HepG2 (cell line): ENCODE results near the gene CSNK2B. TPM values are rescaled to one million over a fixed set of nuclear protein-coding genes. Genes with fewer than 3 reads are reported as not detected.
A peak's percentile ranks its signal among the peaks of the same experiment; 100 is the strongest.

Source experiments
- BRCA1 ChIP-seq: sonication (generic); formaldehyde crosslinking; IDR thresholded peaks from 2 replicates; pipeline ENCODE4 v1.4.0; 2020; ENCODE audit warnings: missing genetic modification reagents
- DRAP1 ChIP-seq: IDR thresholded peaks from 2 replicates; pipeline ENCODE4 v1.6.1; 2016; ENCODE audit warnings: missing genetic modification reagents, missing compliant biosample characterization
- KAT8 ChIP-seq: IDR thresholded peaks from 2 replicates; pipeline ENCODE4 v1.6.1; 2016; ENCODE audit warnings: missing genetic modification reagents, missing compliant biosample characterization
- MEF2D ChIP-seq: sonication (generic); formaldehyde crosslinking; IDR thresholded peaks from 2 replicates; pipeline ENCODE4 v1.5.1; 2020; ENCODE audit warnings: mild to moderate bottlenecking, missing genetic modification reagents
- PAWR ChIP-seq: sonication (generic); formaldehyde crosslinking; IDR thresholded peaks from 2 replicates; pipeline ENCODE4 v1.4.0; 2020; ENCODE audit warnings: missing genetic modification reagents, mild to moderate bottlenecking, borderline replicate concordance
- POLR2AphosphoS5 ChIP-seq: IDR thresholded peaks from 2 replicates; pipeline ENCODE4 v1.6.1; 2012; ENCODE audit warnings: low read depth, low read length
- RAD51 ChIP-seq: fragments of 450-650 bp; IDR thresholded peaks from 2 replicates; pipeline ENCODE4 v1.6.1; 2016; ENCODE audit warnings: borderline replicate concordance
- RFXAP ChIP-seq: sonication (generic); formaldehyde crosslinking; IDR thresholded peaks from 2 replicates; pipeline ENCODE4 v1.4.0; 2020; ENCODE audit warnings: missing genetic modification reagents, borderline replicate concordance
- RXRA ChIP-seq: sonication (generic); formaldehyde crosslinking; IDR thresholded peaks from 2 replicates; pipeline ENCODE4 v1.5.1; 2020; ENCODE audit warnings: missing genetic modification reagents
- SIN3A ChIP-seq: IDR thresholded peaks from 2 replicates; pipeline ENCODE4 v1.6.1; 2011; ENCODE audit warnings: low read depth, mild to moderate bottlenecking, control low read depth, low read length, borderline replicate concordance
- SNAPC5 ChIP-seq: sonication (generic); formaldehyde crosslinking; IDR thresholded peaks from 2 replicates; pipeline ENCODE4 v1.8.1; 2023; ENCODE audit warnings: mild to moderate bottlenecking, missing genetic modification reagents, borderline replicate concordance
- XRCC5 ChIP-seq: fragments of 200-400 bp; formaldehyde crosslinking; optimal IDR thresholded peaks from 2 replicates; pipeline ENCODE3; 2017; ENCODE audit warnings: mild to moderate bottlenecking, low read length
- ZBTB14 ChIP-seq: sonication (generic); formaldehyde crosslinking; IDR thresholded peaks from 2 replicates; pipeline ENCODE4 v1.4.0; 2020; ENCODE audit warnings: missing genetic modification reagents
- ZBTB33 ChIP-seq: sonication (generic); formaldehyde crosslinking; IDR thresholded peaks from 2 replicates; pipeline ENCODE4 v1.4.0; 2020; ENCODE audit warnings: missing genetic modification reagents
- ZNF264 ChIP-seq: sonication (generic); formaldehyde crosslinking; IDR thresholded peaks from 2 replicates; pipeline ENCODE4 v1.4.0; 2020; ENCODE audit warnings: missing genetic modification reagents
- ZNF362 ChIP-seq: sonication (generic); formaldehyde crosslinking; IDR thresholded peaks from 2 replicates; pipeline ENCODE4 v1.4.0; 2020; ENCODE audit warnings: missing genetic modification reagents, mild to moderate bottlenecking, borderline replicate concordance
- ZNF572 ChIP-seq: sonication (generic); formaldehyde crosslinking; IDR thresholded peaks from 2 replicates; pipeline ENCODE4 v1.5.1; 2020; ENCODE audit warnings: mild to moderate bottlenecking, missing genetic modification reagents
- ZNF772 ChIP-seq: sonication (generic); formaldehyde crosslinking; IDR thresholded peaks from 2 replicates; pipeline ENCODE4 v1.5.0; 2020; ENCODE audit warnings: mild to moderate bottlenecking, missing genetic modification reagents
- ZNF775 ChIP-seq: sonication (generic); formaldehyde crosslinking; IDR thresholded peaks from 2 replicates; pipeline ENCODE4 v1.4.0; 2020; ENCODE audit warnings: missing genetic modification reagents, mild to moderate bottlenecking, moderate library complexity, borderline replicate concordance
- ZNF788 ChIP-seq: sonication (generic); formaldehyde crosslinking; IDR thresholded peaks from 2 replicates; pipeline ENCODE4 v1.5.0; 2020; ENCODE audit warnings: mild to moderate bottlenecking, missing genetic modification reagents, borderline replicate concordance
- ZNF879 ChIP-seq: sonication (generic); formaldehyde crosslinking; IDR thresholded peaks from 2 replicates; pipeline ENCODE4 v1.8.1; 2023; ENCODE audit warnings: missing genetic modification reagents
- ZSCAN21 ChIP-seq: sonication (generic); formaldehyde crosslinking; IDR thresholded peaks from 2 replicates; pipeline ENCODE4 v1.8.0; 2022; ENCODE audit warnings: mild to moderate bottlenecking, missing genetic modification reagents, moderate library complexity, borderline replicate concordance
- ZSCAN29 ChIP-seq: sonication (generic); formaldehyde crosslinking; conservative IDR thresholded peaks from 2 replicates; pipeline ENCODE4 v1.4.0; 2020; ENCODE audit warnings: mild to moderate bottlenecking, missing genetic modification reagents
- polyA plus RNA-seq, 8 experiments: library from polyadenylated mRNA; depleted of rRNA in 3 of 8; stranded (reverse) in 7 of 8; unstranded in 1 of 8; fragments of >200 nt; fragmentation: Illumina TruSeq in 4 of 8; extraction: Trizol in 4 of 8; gene quantifications; 2 replicates each; pipeline versions ENCODE4 v1.2.1 to v1.2.3, GENCODE V29; 2011 to 2016; ENCODE audit warnings: low read depth in 4 of 8, missing spikeins in 1 of 8, mixed read lengths in 1 of 8; ENCODE audit not compliant: insufficient read depth in 1 of 8
- total RNA-seq, 5 experiments: library from RNA; depleted of rRNA; stranded (reverse); fragments of >200 nt; fragmentation: Illumina TruSeq; extraction: Trizol; gene quantifications; 2 replicates each; pipeline ENCODE4 v1.2.3, GENCODE V29; 2016; ENCODE audit warnings: low read depth in 1 of 5

CSNK2B gene
- total and polyA plus RNA-seq, 2 of the 13 experiments (the other 11 are each of a cell fraction or from before 2014, with no cell fraction given): 111 to 296 TPM

- TF ChIP-seq ZBTB33 (peak; percentile 45; the same call in 1 of the 2 replicates), ZNF264 (peak; percentile 88; the same call in 1 of the 2 replicates), ZNF772 (CRISPR knock-in tag) (peak; percentile 98), SNAPC5 (CRISPR knock-in tag) (peak; percentile 97), ZNF572 (CRISPR knock-in tag) (peak; percentile 72; the same call in 1 of the 2 replicates), RXRA (CRISPR knock-in tag) (peak; percentile 65), SIN3A (0 out of 2 replicates have a peak, but pooled peaks have one; percentile 63), RFXAP (CRISPR knock-in tag) (peak; percentile 82), RAD51 (no peak), ZNF362 (CRISPR knock-in tag) (peak; percentile 97), BRCA1 (CRISPR knock-in tag) (0 out of 2 replicates have a peak, but pooled peaks have one; percentile 67), MEF2D (CRISPR knock-in tag) (peak; percentile 91), ZNF788 (CRISPR knock-in tag) (peak; percentile 90; the same call in 1 of the 2 replicates), ZSCAN21 (CRISPR knock-in tag) (peak; percentile 82), DRAP1 (CRISPR knock-in tag) (peak; percentile 98), ZBTB14 (CRISPR knock-in tag) (no peak), XRCC5 (peak; percentile 91), PAWR (CRISPR knock-in tag) (0 out of 2 replicates have a peak, but pooled peaks have one; percentile 34), KAT8 (CRISPR knock-in tag) (peak; percentile 63; the same call in 1 of the 2 replicates), POLR2AphosphoS5 (peak; percentile 81), ZSCAN29 (CRISPR knock-in tag) (no peak), ZNF879 (CRISPR knock-in tag) (peak; percentile 12; the same call in 1 of the 2 replicates), ZNF775 (0 out of 2 replicates have a peak, but pooled peaks have one; percentile 25)
Measured at GRCh38 chr6:31619805-31620585, 45.9 kb upstream of the CSNK2B start (continued).
